ENCODE measurements around the gene BMX. TPM values are rescaled to one million over a fixed set of nuclear protein-coding genes. Genes with fewer than 3 reads are reported as not detected.

BMX gene
- total RNA-seq, 2 donors from 2014 or later: not detected

GRCh38 chrX:15579778-15580747, 79.5 kb downstream of the BMX start:
- Histone ChIP-seq H3K27me3 (ENCODE audit: control insufficient read depth, insufficient read depth, low read length, poor library complexity, severe bottlenecking) (no peaks in the 10 kb centered on the region), H3K36me3 (ENCODE audit: control insufficient read depth, insufficient read depth, low read length) (peaks cover 4% of the 10 kb centered on the region), H3K4me1 (ENCODE audit: control insufficient read depth, insufficient read depth, low read length) (no peaks in the 10 kb centered on the region), H3K9ac (ENCODE audit: extremely low read depth, low read length, poor library complexity, severe bottlenecking) (no peak overlapping the region), H3K27ac (ENCODE audit: low read depth, low read length) (no peak overlapping the region), H3K4me3 (ENCODE audit: low read length) (no peak overlapping the region), H3K9me3 (ENCODE audit: control insufficient read depth, low read length) (no peaks in the 10 kb centered on the region)
- Mint-ChIP-seq H3K27ac (peak overlapping the region; percentile 3), H3K36me3 (ENCODE audit: low read depth) (peaks cover 2% of the 10 kb centered on the region), H3K4me3 (no peak overlapping the region), H3K27me3 (ENCODE audit: insufficient read depth) (no peaks in the 10 kb centered on the region), H3K4me1 (peaks cover 29% of the 10 kb centered on the region), H3K9me3 (no peaks in the 10 kb centered on the region)
- WGBS, 2 experiments (ENCODE audit: insufficient coverage in 1 of 2, insufficient read length in 1 of 2): 49 to 63% methylated on average over 2 to 5 of the region's 5 CpGs
- DNase-seq: peak; percentile 56
- no peak for TF ChIP-seq CTCF (conservative IDR thresholded peaks at IDR 0.05)

GRCh38 chrX:15594371-15594770, 93.8 kb downstream of the BMX start:
- TF ChIP-seq CTCF (conservative IDR thresholded peaks at IDR 0.05): peak; percentile 71
- no peaks in the 10 kb centered on the region for H3K36me3 ChIP-seq (ENCODE audit: control insufficient read depth, insufficient read depth, low read length)

DNA sequence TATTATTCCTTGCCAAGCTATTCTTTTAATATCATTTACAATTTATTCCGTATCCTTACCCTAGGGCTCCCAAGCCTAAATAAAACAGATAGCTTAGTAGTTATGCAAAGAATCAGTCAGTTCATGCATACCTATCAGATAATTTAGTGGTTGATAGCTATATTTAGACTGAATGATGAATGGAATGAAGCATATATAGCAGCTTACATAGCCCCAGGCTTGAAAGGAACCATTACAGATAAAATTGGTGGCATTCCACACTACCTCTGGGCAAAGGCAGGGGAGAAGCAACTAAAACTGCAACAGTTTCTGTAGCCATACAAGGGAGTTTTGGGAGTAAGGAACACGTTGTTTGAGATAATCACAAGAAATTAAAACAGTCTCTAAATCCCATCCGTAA, 97.4 kb downstream of the BMX start:
- no peaks in the 10 kb centered on the region for H3K36me3 Mint-ChIP-seq (ENCODE audit: low read depth)
- WGBS, 2 experiments (ENCODE audit: insufficient coverage in 1 of 2, insufficient read length in 1 of 2): 72% methylated on average over 2 of the region's 3 CpGs; no CpG with 5 or more reads in 1 of the 2 experiments
- H3K9ac ChIP-seq (ENCODE audit: extremely low read depth, low read length, poor library complexity, severe bottlenecking): peak overlapping the region; percentile 20
- no peak for TF ChIP-seq CTCF (conservative IDR thresholded peaks at IDR 0.05)
- H3K4me1 Mint-ChIP-seq: peaks cover 17% of the 10 kb centered on the region
- no peak overlapping the region for H3K27ac ChIP-seq (ENCODE audit: low read depth, low read length)
- H3K4me3 Mint-ChIP-seq: no peak overlapping the region
- no peaks in the 10 kb centered on the region for H3K9me3 ChIP-seq (ENCODE audit: control insufficient read depth, low read length)
- H3K4me1 ChIP-seq (ENCODE audit: control insufficient read depth, insufficient read depth, low read length): peaks cover 6% of the 10 kb centered on the region
- DNase-seq: no peak
- H3K27me3 ChIP-seq (ENCODE audit: control insufficient read depth, insufficient read depth, low read length, poor library complexity, severe bottlenecking): no peaks in the 10 kb centered on the region
- H3K27me3 Mint-ChIP-seq (ENCODE audit: insufficient read depth): peaks cover 2% of the 10 kb centered on the region
- H3K4me3 ChIP-seq (ENCODE audit: low read length): peak overlapping the region; percentile 69
- no peaks in the 10 kb centered on the region for H3K9me3 Mint-ChIP-seq
- H3K36me3 ChIP-seq (ENCODE audit: control insufficient read depth, insufficient read depth, low read length): no peaks in the 10 kb centered on the region
- no peak overlapping the region for H3K27ac Mint-ChIP-seq

More at GRCh38 chrX:15594371-15594770, 93.8 kb downstream of the BMX start:
- H3K36me3 Mint-ChIP-seq (ENCODE audit: low read depth): no peaks in the 10 kb centered on the region
- 67% methylated on average over 2 of the region's 2 CpGs; no CpG with 5 or more reads in 1 of the 2 experiments for WGBS, 2 experiments (ENCODE audit: insufficient coverage in 1 of 2, insufficient read length in 1 of 2)
- Histone ChIP-seq H3K27me3 (ENCODE audit: control insufficient read depth, insufficient read depth, low read length, poor library complexity, severe bottlenecking) (no peaks in the 10 kb centered on the region), H3K9me3 (ENCODE audit: control insufficient read depth, low read length) (no peaks in the 10 kb centered on the region), H3K4me3 (ENCODE audit: low read length) (no peak overlapping the region), H3K27ac (ENCODE audit: low read depth, low read length) (no peak overlapping the region), H3K9ac (ENCODE audit: extremely low read depth, low read length, poor library complexity, severe bottlenecking) (no peak overlapping the region), H3K4me1 (ENCODE audit: control insufficient read depth, insufficient read depth, low read length) (peaks cover 6% of the 10 kb centered on the region)
- H3K27ac Mint-ChIP-seq: no peak overlapping the region
- no peak for DNase-seq
- peaks cover 13% of the 10 kb centered on the region for H3K27me3 Mint-ChIP-seq (ENCODE audit: insufficient read depth)
- H3K9me3 Mint-ChIP-seq: no peaks in the 10 kb centered on the region
- H3K4me1 Mint-ChIP-seq: peaks cover 6% of the 10 kb centered on the region
- H3K4me3 Mint-ChIP-seq: no peak overlapping the region
